Activated CD4-positive, alpha-beta T cell treated with anti-CD3 and anti-CD28 coated beads, Interleukin-2, amount 50 U/mL, for 24 hours (primary cell): ENCODE data around the gene ZFAND4.
"Not testable (repeated sequence)": the region's sequence is repeated elsewhere in the genome, so short reads cannot be mapped to it uniquely, and the experiment has no call there.

Experiments used
- DNase-seq, 2 donors: peaks; one replicate each; pipeline ENCODE4 v3.0.0-alpha.2; 2020; ENCODE audit warnings: low read depth in 1 of 2, low spot score in 1 of 2

ZFAND4 gene

GRCh38 chr10:45644527-45644926 lies 28.0 kb downstream of the ZFAND4 start:
- no peak for DNase-seq

GRCh38 chr10:45640941-45641340 lies 31.6 kb downstream of the ZFAND4 start:
- DNase-seq, result no peak

DNA sequence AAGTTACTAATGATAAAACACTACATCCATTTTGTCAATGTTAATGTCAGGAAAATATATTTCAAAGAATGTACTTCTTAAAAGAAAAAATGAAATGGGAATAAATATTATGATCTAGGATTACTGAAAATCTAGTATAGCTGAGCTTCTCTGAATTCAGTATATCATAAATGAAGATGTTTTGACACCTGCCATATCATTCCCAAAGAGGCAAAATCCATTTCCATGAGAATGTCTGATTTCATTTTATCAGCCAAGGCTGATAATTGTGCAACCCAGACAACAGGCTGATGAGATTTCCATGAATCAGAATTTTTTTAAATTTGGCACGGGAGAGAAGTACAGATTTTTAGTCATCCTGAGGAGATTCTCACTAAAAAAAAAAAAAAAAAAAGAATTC lies 32.5 kb downstream of the ZFAND4 start:
- no peak for DNase-seq

DNA sequence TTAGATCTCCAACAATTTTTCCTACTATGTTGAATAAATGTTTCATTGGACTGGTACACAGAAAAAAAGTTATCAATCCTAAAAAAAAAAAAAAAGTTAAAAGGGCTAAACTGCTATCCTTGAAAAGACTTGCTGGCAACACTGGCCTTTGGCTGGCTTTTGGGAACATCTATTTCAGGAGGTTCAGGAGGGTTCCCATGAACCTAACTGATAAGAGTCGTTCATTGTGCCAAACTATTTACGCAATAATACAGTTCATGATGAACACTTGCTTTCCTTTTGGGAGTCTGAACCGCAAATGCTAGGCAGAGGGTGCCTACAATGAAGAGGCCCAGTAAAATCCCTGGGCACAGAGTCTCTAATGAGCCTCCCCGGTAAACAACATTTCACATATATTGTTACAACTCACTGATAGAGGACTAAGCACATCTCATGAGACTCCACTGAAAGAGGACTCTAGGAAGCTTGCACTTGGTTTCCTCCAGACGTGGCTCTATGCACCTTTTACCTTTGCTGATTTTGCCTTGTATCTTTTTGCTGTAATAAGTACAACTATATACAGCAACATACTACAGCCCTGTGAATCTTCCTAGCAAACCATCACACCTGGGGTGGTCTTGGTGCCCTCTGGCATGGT lies 45.0 kb downstream of the ZFAND4 start:
- no peak for DNase-seq

GRCh38 chr10:45625879-45626278 lies 46.7 kb downstream of the ZFAND4 start:
- no peak for DNase-seq

DNA sequence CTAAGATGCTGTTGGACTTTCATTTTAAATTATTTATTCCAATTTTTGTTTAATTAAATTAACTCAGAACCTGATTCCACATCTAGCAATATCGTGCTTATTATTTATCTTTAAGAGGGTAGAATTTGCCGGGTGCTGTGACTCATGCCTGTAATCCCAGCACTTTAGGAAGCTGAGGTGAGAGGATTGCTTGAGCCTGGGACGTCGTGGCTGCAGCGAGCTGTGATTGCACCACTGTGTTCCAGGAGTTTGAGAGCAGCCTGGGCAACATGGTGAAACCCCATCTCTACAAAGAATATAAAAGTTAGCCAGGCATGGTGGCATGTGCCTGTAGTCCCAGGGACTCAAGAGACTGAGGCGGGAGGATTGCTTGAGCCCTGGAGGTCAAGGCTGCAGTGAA lies 47.8 kb downstream of the ZFAND4 start:
- no peak for DNase-seq

DNA sequence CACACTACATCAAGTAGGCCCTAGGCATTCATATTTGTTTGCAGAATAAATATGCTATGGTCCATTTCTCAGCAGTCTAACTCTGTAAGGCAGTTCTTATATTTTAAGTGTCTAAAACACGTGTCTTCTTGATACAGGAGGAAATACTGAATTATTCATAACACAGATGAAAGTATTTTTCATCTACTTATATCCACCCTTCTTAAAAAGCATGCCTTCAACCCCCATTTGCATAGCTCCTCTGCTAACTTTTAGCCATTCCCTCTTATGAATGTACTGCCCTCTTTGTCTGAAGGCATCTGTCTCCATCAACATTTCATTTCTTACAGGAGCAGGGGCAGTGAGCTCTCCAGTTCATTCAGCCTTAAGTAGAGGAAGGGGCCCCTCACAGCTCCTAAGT lies 57.7 kb downstream of the ZFAND4 start:
- DNase-seq, result no peak

GRCh38 chr10:45612741-45613140 lies 59.8 kb downstream of the ZFAND4 start:
- no peak for DNase-seq

DNA sequence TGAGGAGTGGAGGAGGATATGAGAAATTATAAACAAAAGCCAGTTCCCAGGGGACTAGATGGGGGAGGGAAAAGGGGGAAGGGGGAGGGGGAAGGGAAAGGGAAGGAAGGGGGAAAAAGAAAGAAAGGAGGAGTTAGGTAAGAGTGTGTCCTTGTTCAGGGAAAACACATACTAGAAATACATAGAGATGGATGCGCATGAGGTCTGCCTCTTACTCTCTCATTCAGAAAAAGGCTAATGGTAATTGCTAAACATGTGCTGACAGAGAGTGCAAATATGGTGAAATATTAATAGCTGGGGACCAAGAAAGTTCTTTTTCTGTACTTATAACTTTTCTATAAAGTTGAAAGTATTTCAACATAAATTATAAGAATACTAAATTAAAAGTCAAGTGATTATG lies 64.5 kb downstream of the ZFAND4 start:
- DNase-seq, result no peak

GRCh38 chr10:45607276-45607675 lies 65.3 kb downstream of the ZFAND4 start:
- no peak for DNase-seq

DNA sequence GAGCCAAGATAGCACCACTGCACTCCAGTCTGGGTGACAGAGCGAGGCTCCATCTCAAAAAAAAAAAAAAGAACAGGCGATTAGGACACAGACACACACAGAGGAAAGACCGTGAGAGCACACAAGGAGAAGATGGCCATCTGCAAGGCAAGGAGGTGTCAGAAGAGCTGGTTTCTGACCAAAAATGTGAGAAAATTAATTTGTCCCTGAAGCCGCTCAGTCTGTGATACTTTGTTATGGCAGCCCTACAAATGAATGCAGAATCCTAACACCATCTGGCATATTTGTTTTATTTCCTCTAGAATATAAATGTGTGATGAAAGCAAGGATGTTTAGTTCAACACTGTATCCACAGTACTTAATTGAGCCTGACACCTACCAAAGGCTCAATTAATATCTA lies 69.7 kb downstream of the ZFAND4 start:
- DNase-seq, result no peak

- no peak for DNase-seq
Observed at GRCh38 chr10:45602082-45602730, 70.4 kb downstream of the ZFAND4 start.

- not testable (repeated sequence) for DNase-seq
Observed at GRCh38 chr10:45601254-45601930, 71.2 kb downstream of the ZFAND4 start.

- DNase-seq, result not testable (repeated sequence)
Observed at GRCh38 chr10:45600337-45601253, 72.0 kb downstream of the ZFAND4 start.

GRCh38 chr10:45599646-45600045 lies 72.9 kb downstream of the ZFAND4 start:
- DNase-seq, result no peak

DNA sequence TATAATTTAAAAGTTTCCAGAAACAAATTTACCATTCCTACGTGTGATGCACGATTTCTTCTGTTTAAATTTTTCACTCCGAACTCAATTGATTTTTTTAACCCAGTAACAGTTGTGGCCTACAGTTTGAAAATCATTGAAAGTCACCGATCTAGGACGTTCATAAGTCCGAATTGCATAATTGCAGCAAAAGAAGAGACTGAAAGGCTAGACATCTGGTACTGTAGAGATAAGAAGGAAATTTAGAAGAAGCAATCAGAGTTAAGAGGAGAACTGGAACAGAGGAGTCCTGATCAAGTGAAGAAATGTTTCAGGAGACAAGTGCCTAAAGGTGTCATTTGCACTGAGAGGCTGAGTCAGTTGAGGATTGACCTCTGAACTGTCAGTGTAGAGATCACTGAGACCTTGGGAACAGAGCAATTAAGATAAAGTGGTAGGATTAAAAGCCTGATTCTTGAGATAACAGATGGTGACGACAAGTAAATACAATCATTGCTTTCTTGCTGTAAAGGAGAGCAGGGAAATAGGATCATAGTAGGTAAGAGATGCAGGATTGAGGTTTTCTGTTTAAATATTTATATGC lies 73.5 kb downstream of the ZFAND4 start:
- no peak for DNase-seq

DNA sequence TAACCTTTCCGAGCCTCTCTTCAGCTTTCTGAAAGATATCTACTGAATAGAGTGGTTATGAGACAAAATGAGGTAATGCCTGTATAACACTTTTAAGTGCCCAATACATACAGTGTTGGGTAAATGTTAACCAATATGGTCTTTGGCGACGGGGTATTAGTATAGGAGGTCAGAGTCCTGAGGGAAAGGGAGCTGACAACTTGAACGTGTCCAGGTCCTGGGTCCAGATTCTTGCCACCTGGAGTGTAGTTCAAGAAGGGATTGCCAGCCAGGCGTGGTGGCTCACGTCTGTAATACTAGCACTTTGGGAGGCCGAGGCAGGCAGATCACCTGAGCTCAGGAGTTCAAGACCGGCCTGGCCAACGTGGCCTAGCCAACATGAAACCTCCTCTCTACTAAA lies 76.0 kb downstream of the ZFAND4 start:
- no peak for DNase-seq

DNA sequence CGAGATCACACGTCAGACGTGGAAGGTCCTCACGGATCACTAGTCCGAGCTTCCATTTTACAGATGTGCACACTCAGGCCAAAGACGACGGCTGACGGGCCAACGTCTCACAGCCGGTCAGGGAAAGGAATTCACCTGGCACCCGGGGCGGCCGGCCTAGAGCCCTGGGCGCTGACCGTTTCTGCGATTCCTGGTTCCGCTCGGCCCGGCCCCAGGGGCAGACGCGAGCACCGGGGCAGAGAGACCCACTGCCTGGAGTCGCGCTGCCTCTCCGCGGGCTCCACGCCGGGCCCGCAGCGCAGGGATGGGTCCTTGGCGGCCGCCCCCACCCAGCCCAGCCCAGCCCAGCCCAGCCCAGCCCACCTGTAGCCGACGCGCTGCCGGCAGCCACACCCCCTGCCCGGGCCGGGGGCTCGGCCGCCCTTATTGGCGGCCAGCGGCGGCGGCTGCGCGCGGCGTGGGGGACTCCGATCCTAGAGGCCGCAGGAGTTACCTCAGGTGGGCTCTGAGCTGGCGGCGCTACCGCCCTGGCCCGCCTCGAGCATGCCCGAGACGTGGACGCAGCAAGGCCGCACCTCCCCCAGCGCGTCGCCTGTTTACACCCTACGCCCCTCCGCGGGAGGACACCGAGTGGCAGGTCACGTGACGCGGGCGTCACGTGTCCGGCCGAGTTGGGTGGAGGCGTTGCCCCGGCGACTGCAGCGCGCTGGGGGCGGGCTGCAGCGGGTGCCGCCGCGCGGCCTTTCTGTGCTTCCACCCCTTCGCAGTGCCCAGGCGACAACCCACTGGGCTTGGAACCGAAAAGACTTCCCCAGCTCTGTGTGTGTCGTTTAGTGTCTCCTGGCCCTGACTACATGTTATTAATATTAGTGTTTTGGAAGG lies 78.1 kb downstream of the ZFAND4 start:
- peak; percentile 69 to 84 for DNase-seq

DNA sequence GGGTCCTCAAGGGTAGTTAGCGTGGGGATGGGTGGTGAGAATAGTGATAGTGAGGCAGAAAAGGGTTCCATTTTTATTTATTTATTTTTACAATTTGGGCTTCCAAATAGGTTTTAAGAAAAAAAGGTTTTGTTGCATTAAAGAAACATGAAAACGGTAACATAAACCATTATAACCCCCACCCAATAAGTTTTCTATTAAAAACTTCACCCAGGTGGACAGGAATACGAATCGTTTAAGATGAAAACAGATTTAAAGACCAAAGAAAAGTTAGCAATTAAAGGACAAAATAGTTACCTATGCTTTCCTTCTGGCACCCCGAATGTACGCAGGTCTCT lies 78.7 kb downstream of the ZFAND4 start:
- DNase-seq, result no peak

DNA sequence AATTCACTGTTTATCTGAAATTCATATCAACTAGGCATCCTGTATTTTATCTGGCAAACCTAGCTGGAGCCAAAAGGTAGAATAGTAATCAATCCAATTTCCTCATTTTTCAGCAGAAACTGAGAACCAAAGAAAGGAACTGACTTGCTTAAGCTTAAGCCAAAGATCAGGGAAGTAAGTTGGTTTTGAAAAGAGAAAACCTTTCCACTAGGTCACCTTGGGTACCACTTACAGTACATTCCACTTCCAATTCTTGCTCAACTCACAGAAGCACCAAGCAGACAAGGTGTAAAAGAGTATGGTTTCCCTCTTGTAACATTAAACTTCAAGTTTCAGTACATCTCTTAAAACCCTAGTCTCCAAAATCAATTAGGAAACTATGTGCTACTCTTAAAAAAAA lies 79.6 kb downstream of the ZFAND4 start:
- DNase-seq, result no peak
